Ovary (tissue), 3 donors: Measurements from ENCODE around the gene ANGPTL1.

Experiments
- CTCF ChIP-seq, 3 donors: fragments of 450-650 bp in 2 of 3; fragments of 200-600 bp in 1 of 3; IDR thresholded peaks; one replicate each; pipeline versions ENCODE4 v1.5.1 to v1.8.0; 2016 to 2022; ENCODE audit warnings: antibody characterized with exemption in 3 of 3, mild to moderate bottlenecking in 1 of 3
- EP300 ChIP-seq: sonication (generic); formaldehyde crosslinking; IDR thresholded peaks from one replicate; pipeline ENCODE4 v1.6.1; 2017; ENCODE audit warnings: antibody characterized with exemption
- POLR2A ChIP-seq: fragments of 450-650 bp; IDR thresholded peaks from one replicate; pipeline ENCODE4 v1.6.1; 2017; ENCODE audit warnings: antibody characterized with exemption, mild to moderate bottlenecking, moderate library complexity
- donor health status: DM: no; HTN: no; CAD: no.

DNA sequence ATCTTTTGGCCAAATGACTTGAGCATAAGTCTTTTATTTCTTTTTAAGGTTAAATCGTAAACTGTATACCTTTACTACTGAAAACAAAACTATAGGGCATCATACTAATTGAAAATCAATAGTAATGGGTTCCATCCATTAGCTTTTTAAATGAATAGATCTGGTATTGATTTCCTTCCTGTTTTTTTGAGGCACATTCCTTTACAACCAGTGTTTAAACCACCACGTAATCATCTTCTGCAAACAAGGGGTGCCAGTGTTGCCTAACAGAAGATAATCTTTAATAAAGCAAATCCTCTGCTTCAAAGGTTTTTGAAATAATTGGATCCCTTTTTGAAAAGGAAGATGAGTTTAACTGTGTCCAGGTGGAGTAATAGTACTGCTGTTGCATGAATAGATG lies 48.7 kb upstream of the ANGPTL1 start:
- TF ChIP-seq CTCF (IDR thresholded peaks at IDR 0.05) (no peak), POLR2A (no peak), EP300 (no peak)
